HG02938 (cell line): ENCODE measurements around the gene P2RY10.
"Not testable (repeated sequence)": the region's sequence is repeated elsewhere in the genome, so short reads cannot be mapped to it uniquely, and the experiment has no call there.

Source experiments
- ATAC-seq: cut with Tn5 transposase; IDR thresholded peaks from one replicate; pipeline ENCODE4 v1.9.1; 2021; ENCODE audit warnings: mild to moderate bottlenecking, moderate library complexity; ENCODE audit not compliant: unreplicated experiment

The P2RY10 gene

GRCh38 chrX:78945186-78945912 is at the start of gene P2RY10:
Gene P2RY10, plus strand, starts transcription at chrX:78945391. Its CDS starts 15,130 bp downstream, at chrX:78960521.
- ATAC-seq, result peak; percentile 74

- ATAC-seq, result no peak
These were observed 22.4 kb upstream of the P2RY10 start for GRCh38 chrX:78922754-78923153.

GRCh38 chrX:78923198-78924015 is 21.8 kb upstream of the P2RY10 start:
- ATAC-seq, result peak; percentile 86

- ATAC-seq, result no peak
These were observed 13.4 kb upstream of the P2RY10 start for GRCh38 chrX:78931814-78932213.

GRCh38 chrX:78934866-78935265 is 10.3 kb upstream of the P2RY10 start:
- no peak for ATAC-seq

DNA sequence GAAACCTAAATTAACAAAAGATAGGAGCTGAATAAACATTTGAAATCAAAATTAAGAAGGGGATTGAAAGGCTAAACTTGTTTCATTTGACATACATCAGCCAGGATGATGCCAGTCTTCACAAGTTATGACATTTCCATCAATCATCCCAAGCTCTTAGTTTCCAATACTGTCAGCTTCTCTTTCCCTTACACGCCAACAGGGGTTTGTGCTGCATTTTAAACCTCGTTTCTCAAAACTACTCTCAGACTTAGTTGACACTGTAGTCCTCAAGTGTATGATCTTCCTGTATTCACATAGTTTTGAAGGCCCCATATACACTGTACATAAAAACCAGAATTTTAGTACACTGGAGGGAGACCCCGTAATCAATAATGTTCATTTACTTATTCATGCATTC is 840 bp upstream of the P2RY10 start:
- ATAC-seq, result no peak

DNA sequence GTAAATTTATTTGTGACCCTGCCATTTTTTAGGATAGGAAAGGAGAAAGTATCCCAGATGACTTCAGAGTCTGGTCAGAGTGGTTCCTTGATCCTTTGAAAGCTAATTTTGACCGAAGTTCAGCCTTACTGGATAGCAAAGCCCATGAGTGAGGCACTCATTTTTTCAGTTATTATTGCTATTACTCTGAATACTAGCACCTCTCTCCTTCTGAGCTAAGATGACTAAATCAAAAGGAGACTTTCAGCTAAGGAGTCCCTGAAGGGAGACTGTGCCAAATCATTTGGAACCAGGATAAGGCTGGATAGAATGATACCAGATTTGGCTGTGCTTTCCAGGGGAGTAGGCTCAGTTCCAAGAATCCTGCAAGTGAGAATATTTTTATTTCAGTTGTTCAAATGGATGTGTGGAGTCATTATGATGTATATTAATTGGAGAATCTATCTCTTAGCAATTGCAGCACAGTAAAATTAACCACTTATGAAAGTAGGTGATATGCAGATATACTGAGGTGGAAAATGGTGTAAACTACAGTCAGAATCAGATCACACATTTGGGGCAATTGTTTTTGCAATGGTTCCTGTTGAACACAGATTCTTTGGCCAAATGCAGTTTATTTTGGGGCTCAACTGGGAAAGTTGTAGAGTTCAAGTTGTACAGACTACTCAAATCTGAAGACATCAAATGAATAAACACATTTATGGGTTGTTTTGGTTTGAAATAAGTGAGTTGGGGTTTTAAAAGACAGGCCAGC is 1.2 kb downstream of the P2RY10 start:
- no peak for ATAC-seq

GRCh38 chrX:78950009-78950835 is 5.0 kb downstream of the P2RY10 start:
- ATAC-seq, result no peak

DNA sequence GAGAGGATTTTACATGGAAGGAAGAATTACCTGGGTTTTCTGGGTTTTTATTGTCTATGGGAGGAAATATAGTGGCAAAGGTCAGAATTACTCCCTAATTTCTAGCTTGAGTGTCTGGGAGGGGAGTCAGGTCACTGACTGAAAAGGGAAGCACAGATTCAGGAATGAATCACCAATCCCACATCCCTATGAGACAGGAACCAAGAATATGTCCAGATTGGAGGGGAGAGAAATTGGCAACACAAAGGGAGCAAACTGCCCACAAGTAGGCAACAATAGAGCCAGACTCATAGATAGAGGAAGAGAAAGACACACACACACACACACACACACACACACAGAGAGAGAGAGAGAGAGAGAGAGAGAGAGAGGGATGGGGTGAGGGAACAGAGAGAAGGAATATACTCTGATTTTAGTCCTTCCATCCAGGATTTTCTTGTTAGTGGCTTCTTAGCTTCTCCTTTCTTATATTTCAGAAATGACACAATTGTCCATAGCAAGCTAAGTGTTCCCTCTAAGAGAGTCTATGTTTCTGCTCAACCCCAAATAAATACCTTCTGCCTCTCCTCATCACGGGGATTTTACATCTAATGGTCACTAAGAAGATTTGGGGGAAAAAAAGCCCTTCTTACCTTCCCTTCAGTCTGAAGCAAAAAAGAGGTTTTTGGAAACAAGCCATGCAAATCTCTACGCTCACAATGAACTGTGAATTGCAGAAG is 12.0 kb downstream of the P2RY10 start:
- ATAC-seq, result peak; percentile 29

GRCh38 chrX:78957768-78958130 is 12.6 kb downstream of the P2RY10 start:
- ATAC-seq, result peak; percentile 87

DNA sequence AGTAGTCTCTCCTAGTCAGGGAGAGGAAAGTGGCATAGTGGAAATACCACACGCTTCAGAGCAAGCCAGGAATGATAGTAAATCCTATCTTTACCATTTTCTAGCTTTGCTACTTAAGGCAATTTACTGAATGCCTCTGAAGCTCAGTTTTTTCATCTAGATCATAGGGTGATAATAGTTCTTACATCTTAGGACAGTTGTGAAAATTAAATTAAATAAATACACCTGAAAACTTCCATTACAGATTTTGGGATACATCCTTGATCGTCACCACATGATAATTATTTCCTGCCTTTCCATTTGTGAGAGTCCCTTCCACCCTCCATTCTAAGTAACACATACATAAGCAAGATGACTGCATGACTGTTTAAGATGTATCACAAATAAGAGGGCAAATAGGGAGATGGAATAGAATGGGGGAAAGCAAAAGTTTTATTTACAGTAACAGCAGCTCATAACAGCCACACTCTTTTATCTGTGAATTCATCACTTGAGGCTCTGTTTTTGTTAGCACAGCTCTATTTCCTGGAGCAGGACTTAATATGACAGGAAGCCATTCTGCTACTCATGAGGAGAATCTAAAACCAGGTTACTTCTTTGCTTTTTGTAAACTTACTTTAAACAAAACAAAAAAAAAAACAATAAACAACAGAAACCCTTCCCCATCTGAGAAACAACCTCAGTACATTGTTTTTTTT is 13.4 kb downstream of the P2RY10 start:
- ATAC-seq, result no peak

DNA sequence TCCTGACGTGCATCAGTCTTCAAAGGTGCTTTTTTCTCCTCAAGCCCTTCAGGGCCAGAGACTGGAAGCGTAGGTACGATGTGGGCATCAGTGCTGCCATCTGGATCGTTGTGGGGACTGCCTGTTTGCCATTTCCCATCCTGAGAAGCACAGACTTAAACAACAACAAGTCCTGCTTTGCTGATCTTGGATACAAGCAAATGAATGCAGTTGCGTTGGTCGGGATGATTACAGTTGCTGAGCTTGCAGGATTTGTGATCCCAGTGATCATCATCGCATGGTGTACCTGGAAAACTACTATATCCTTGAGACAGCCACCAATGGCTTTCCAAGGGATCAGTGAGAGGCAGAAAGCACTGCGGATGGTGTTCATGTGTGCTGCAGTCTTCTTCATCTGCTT is 15.7 kb downstream of the P2RY10 start:
- no peak for ATAC-seq

DNA sequence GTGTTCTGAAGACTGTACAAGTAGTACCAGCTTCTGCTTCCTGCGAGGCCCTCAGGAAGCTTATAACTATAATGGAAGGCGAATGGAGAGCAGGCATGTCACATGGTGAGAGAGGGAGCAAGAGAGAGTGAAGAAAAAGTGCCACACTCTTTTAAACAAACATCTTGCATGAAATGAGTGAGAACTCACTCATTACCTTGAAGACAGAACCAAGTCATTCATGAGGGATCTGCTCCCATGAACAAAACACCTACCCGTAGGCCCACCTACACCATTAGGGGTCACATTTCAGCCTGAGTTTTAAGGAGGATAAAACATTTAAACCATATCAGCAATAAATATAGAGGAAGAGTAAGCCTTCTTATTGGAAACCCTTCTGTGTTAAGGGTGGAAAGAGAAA is 19.4 kb downstream of the P2RY10 start:
- no peak for ATAC-seq

- peak; percentile 98 for ATAC-seq
These were observed 34.7 kb downstream of the P2RY10 start for GRCh38 chrX:78979789-78980464.

DNA sequence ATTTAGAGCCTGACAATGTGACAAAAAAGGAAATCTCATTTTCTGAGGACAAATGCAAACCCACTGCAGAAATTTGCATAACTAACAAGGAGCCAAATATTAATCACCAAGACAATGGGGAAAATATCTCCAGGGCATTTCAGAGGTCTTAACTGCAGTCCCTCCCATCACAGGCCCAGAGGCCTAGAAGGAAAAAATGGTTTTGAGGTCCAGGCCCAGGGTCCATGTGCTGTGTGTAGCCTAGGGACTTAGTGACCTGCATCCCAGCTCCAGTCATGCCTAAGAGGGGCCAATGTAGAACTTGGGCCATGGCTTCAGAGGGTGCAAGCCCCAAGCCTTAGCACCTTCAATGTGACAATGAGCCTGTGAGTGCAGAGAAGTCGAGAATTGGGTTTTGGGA is 44.2 kb downstream of the P2RY10 start:
- no peak for ATAC-seq

- no peak for ATAC-seq
These were observed 52.8 kb downstream of the P2RY10 start for GRCh38 chrX:78997870-78998558.

DNA sequence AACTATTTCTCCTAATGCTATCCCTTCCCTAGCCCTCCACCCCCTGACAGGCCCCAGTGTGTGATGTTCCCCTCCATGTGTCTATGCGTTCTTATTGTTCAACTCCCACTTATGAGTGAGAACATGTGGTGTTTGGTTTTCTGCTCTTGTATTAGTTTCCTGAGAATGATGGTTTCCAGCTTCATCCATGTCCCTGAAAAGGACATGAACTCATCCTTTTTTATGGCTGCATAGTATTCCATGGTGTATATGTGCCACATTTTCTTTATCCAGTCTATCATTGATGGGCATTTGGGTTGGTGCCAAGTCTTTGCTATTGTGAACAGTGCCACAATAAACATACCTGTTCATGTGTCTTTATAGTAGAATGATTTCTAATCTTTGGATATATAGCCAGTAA is 62.3 kb downstream of the P2RY10 start:
- ATAC-seq, result not testable (repeated sequence)
